HepG2 (cell line): ENCODE results near the gene OGT. TPM values are rescaled to one million over a fixed set of nuclear protein-coding genes. Genes with fewer than 3 reads are reported as not detected.

ENCODE experiments used
- ATAC-seq: fragments of 200-7000 bp; cut with Tn5 transposase; 3 replicates; pipeline ENCODE4 v1.9.1; 2020; ENCODE audit warnings: mild to moderate bottlenecking, moderate library complexity
- BruUV-seq: library from RNA; stranded (reverse); fragments of 400-500 nt; replicated peaks from 2 replicates; lab custom pipeline; 2021; lab: Mats Ljungman, UMichigan
- CTCF ChIA-PET: fragments of 300-600 bp; formaldehyde crosslinking; extraction: SDS; loops from one replicate; lab custom pipeline; 2021; ENCODE audit warnings: low total read pairs, inconsistent platforms, low intra/inter-chr PET ratio; lab: Yijun Ruan, JAX
- POLR2A ChIA-PET: fragments of 350-600 bp; sonication (Branson Sonifier 250); formaldehyde crosslinking; loops from one replicate; lab custom pipeline; 2020; ENCODE audit warnings: antibody characterized with exemption, inconsistent platforms; lab: Yijun Ruan, JAX
- DNase-seq: peaks from one replicate; pipeline ENCODE4 v3.0.0-alpha.2; 2015; ENCODE audit warnings: low spot score
- FAIRE-seq: peaks from 3 replicates; lab custom pipeline; 2011; peaks lifted over from hg19 to GRCh38; lab: Jason Lieb, UNC
- H2AFZ ChIP-seq: one replicate; pipeline ENCODE4 v1.6.1; 2011; ENCODE audit warnings: low read length, inconsistent platforms
- H3K27ac ChIP-seq: fragments of 300-600 bp; 3 replicates; pipeline ENCODE4 v1.8.0; 2011; ENCODE audit warnings: mixed run types, mild to moderate bottlenecking, mixed read lengths, low read length, inconsistent platforms; ENCODE audit not compliant: insufficient read depth; ENCODE audit errors: extremely low read length
- H3K27me3 ChIP-seq, 2 experiments: fragments of 200-600 bp in 1 of 2; 2 replicates in 1 of 2; 3 replicates in 1 of 2; pipeline versions ENCODE4 v1.6.0 to v1.8.0; 2011; ENCODE audit warnings: low read length in 2 of 2, mild to moderate bottlenecking in 2 of 2, moderate library complexity in 2 of 2, inconsistent platforms in 1 of 2; ENCODE audit not compliant: insufficient read depth in 2 of 2, control insufficient read depth in 1 of 2
- H3K36me3 ChIP-seq, 2 experiments: fragments of 200-600 bp in 1 of 2; replicated peaks in 1 of 2; 2 replicates in 1 of 2; 3 replicates in 1 of 2; pipeline versions ENCODE4 v1.5.1 to v1.8.0; 2011; ENCODE audit warnings: low read length in 2 of 2, inconsistent platforms in 1 of 2; ENCODE audit not compliant: insufficient read depth in 2 of 2, control insufficient read depth in 1 of 2
- H3K4me1 ChIP-seq: 2 replicates; pipeline ENCODE4 v1.5.1; 2012; ENCODE audit warnings: low read length, inconsistent platforms; ENCODE audit not compliant: insufficient read depth
- H3K4me2 ChIP-seq: 2 replicates; pipeline ENCODE4 v1.6.0; 2011; ENCODE audit warnings: low read depth, low read length, inconsistent platforms
- H3K4me3 ChIP-seq, 3 experiments: fragments of 200-600 bp in 1 of 3; sonication (generic), shearing (Covaris generic) in 1 of 3; replicated peaks in 1 of 3; 2 replicates each; pipeline ENCODE4 v1.5.1; 2011 to 2016; ENCODE audit warnings: low read length in 3 of 3, inconsistent platforms in 2 of 3, low read depth in 2 of 3, mild to moderate bottlenecking in 2 of 3, control low read depth in 1 of 3, mixed read lengths in 1 of 3; ENCODE audit not compliant: insufficient read depth in 1 of 3
- H3K79me2 ChIP-seq: one replicate; pipeline ENCODE4 v1.6.1; 2011; ENCODE audit warnings: low read length, inconsistent platforms; ENCODE audit not compliant: insufficient read depth
- H3K9ac ChIP-seq: 2 replicates; pipeline ENCODE4 v1.6.0; 2011; ENCODE audit warnings: mild to moderate bottlenecking, low read depth, low read length, inconsistent platforms; ENCODE audit not compliant: insufficient read depth
- H3K9me3 ChIP-seq: 2 replicates; pipeline ENCODE4 v1.5.1; 2012; ENCODE audit warnings: mild to moderate bottlenecking, low read length
- H4K20me1 ChIP-seq: 2 replicates; pipeline ENCODE4 v1.6.0; 2011; ENCODE audit warnings: inconsistent platforms, mild to moderate bottlenecking, low read length, moderate library complexity; ENCODE audit not compliant: insufficient read depth
- ATF7-NPFF ChIP-seq: sonication (generic); formaldehyde crosslinking; IDR thresholded peaks from 2 replicates; pipeline ENCODE4 v1.8.1; 2023; ENCODE audit warnings: mild to moderate bottlenecking, low read depth, missing genetic modification reagents, moderate library complexity
- GRHL1 ChIP-seq: sonication (generic); formaldehyde crosslinking; conservative IDR thresholded peaks from 2 replicates; pipeline ENCODE4 v1.8.0; 2022; ENCODE audit warnings: missing genetic modification reagents
- HOXA3 ChIP-seq: sonication (generic); formaldehyde crosslinking; IDR thresholded peaks from 2 replicates; pipeline ENCODE4 v1.5.0; 2020; ENCODE audit warnings: missing genetic modification reagents
- KAT8 ChIP-seq: IDR thresholded peaks from 2 replicates; pipeline ENCODE4 v1.6.1; 2016; ENCODE audit warnings: missing genetic modification reagents, missing compliant biosample characterization
- NR0B2 ChIP-seq: sonication (generic); formaldehyde crosslinking; IDR thresholded peaks from 2 replicates; pipeline ENCODE4 v1.4.0; 2020; ENCODE audit warnings: mild to moderate bottlenecking, missing genetic modification reagents
- RFX5 ChIP-seq: IDR thresholded peaks from 2 replicates; pipeline ENCODE4 v1.6.1; 2011; ENCODE audit warnings: low read depth, low read length, improper control_type of control experiment
- SNAPC4 ChIP-seq: sonication (generic); formaldehyde crosslinking; IDR thresholded peaks from 2 replicates; pipeline ENCODE4 v1.4.0; 2020; ENCODE audit warnings: mild to moderate bottlenecking, missing genetic modification reagents
- SP1 ChIP-seq, 2 experiments: fragments of 450-650 bp in 1 of 2; sonication (generic) in 1 of 2; formaldehyde crosslinking in 1 of 2; IDR thresholded peaks; 2 replicates each; pipeline versions ENCODE4 v1.4.0 to v1.6.1; 2016 to 2020; ENCODE audit warnings: missing genetic modification reagents in 1 of 2
- ZBTB39 ChIP-seq: sonication (generic); formaldehyde crosslinking; IDR thresholded peaks from 2 replicates; pipeline ENCODE4 v1.5.0; 2020; ENCODE audit warnings: missing genetic modification reagents
- ZNF414 ChIP-seq: sonication (generic); formaldehyde crosslinking; IDR thresholded peaks from 2 replicates; pipeline ENCODE4 v1.5.0; 2020; ENCODE audit warnings: missing genetic modification reagents
- ZNF569 ChIP-seq: sonication (generic); formaldehyde crosslinking; IDR thresholded peaks from 2 replicates; pipeline ENCODE4 v1.5.0; 2020; ENCODE audit warnings: mild to moderate bottlenecking, missing genetic modification reagents, moderate library complexity, borderline replicate concordance
- ZNF792 ChIP-seq: IDR thresholded peaks from 2 replicates; pipeline ENCODE4 v1.6.1; 2016
- WGBS: methylation state at CpG from one replicate; pipeline ENCODE4 v1.1.6; 2017; ENCODE audit warnings: low lambda C conversion rate; 5-methylcytosine and 5-hydroxymethylcytosine counted together
- in situ Hi-C: cut with HindIII; loops from 2 replicates; pipeline ENCODE4 v1.10.0; 2017; ENCODE audit warnings: low pct_unique_long_range_greater_than_20kb; ENCODE audit not compliant: extremely low pct_ligation_motif_present
- intact Hi-C: fragments of 100-400 bp; cut with micrococcal nuclease; formaldehyde crosslinking; loops from one replicate; pipeline ENCODE4 v1.10.0; 2022; ENCODE audit not compliant: unreplicated experiment
- polyA plus RNA-seq, 8 experiments: library from polyadenylated mRNA; depleted of rRNA in 3 of 8; stranded (reverse) in 7 of 8; unstranded in 1 of 8; fragments of >200 nt; fragmentation: Illumina TruSeq in 4 of 8; extraction: Trizol in 4 of 8; gene quantifications; 2 replicates each; pipeline versions ENCODE4 v1.2.1 to v1.2.3, GENCODE V29; 2011 to 2016; ENCODE audit warnings: low read depth in 4 of 8, missing spikeins in 1 of 8, mixed read lengths in 1 of 8; ENCODE audit not compliant: insufficient read depth in 1 of 8
- total RNA-seq, 5 experiments: library from RNA; depleted of rRNA; stranded (reverse); fragments of >200 nt; fragmentation: Illumina TruSeq; extraction: Trizol; gene quantifications; 2 replicates each; pipeline ENCODE4 v1.2.3, GENCODE V29; 2016; ENCODE audit warnings: low read depth in 1 of 5

The OGT gene
- total and polyA plus RNA-seq, 2 of the 13 experiments (the other 11 are each of a cell fraction or from before 2014, with no cell fraction given): 71.7 to 463 TPM

GRCh38 chrX:71492231-71493065, 40.5 kb upstream of the OGT start:
- Histone ChIP-seq H3K4me2 (no peak overlapping the region), H3K79me2 (no peaks in the 10 kb centered on the region), H3K9ac (no peak overlapping the region), H3K9me3 (no peaks in the 10 kb centered on the region), H3K27me3 (no peaks in the 10 kb centered on the region), H3K4me1 (peaks cover 11% of the 10 kb centered on the region), H3K4me3 (no peak overlapping the region), H3K27ac (no peak overlapping the region), H4K20me1 (no peaks in the 10 kb centered on the region), H2AFZ (no peak overlapping the region), H3K36me3 (no peaks in the 10 kb centered on the region)
- DNase-seq: no peak
- in situ Hi-C loops (no loop called here), intact Hi-C loops (no loop called here)
- 96% methylated on average over 53 of the region's 76 CpGs for WGBS
- BruUV-seq: no TSS peak
- ChIA-PET POLR2A (no interaction called here), CTCF (no interaction called here)
- TF ChIP-seq ZNF569 (CRISPR knock-in tag) (no peak), GRHL1 (CRISPR knock-in tag) (no peak), ZNF414 (no peak), SP1 (IDR thresholded peaks at IDR 0.05) (no peak), SP1 (CRISPR knock-in tag; IDR thresholded peaks at IDR 0.05) (no peak), SNAPC4 (CRISPR knock-in tag) (no peak), KAT8 (CRISPR knock-in tag) (no peak), NR0B2 (no peak), ZBTB39 (CRISPR knock-in tag) (no peak), HOXA3 (no peak), ZNF792 (CRISPR knock-in tag) (no peak), RFX5 (no peak), ATF7-NPFF (CRISPR knock-in tag) (no peak)
- no peak for FAIRE-seq
- no peak for ATAC-seq
